Sigmoid colon (tissue), 7 donors: ENCODE measurements around the gene KEL. TPM values are rescaled to one million over a fixed set of nuclear protein-coding genes. Genes with fewer than 3 reads are reported as not detected.

Source experiments
- DNase-seq: peaks from one replicate; pipeline ENCODE4 v3.0.0-alpha.2; 2019
- H3K27ac ChIP-seq, 4 donors: fragments of 200-600 bp; sonication (generic); one replicate each; pipeline ENCODE4 v1.5.1; 2016 to 2019; ENCODE audit warnings: mild to moderate bottlenecking in 1 of 4
- H3K27me3 ChIP-seq, 3 donors: fragments of 200-600 bp; sonication (generic); one replicate each; pipeline ENCODE4 v1.5.1; 2019; ENCODE audit warnings: mild to moderate bottlenecking in 1 of 3
- H3K36me3 ChIP-seq, 4 donors: fragments of 200-600 bp; sonication (generic); one replicate each; pipeline ENCODE4 v1.5.1; 2016 to 2019
- H3K4me1 ChIP-seq, 4 donors: fragments of 200-600 bp; sonication (generic); one replicate each; pipeline ENCODE4 v1.5.1; 2017 to 2019
- H3K4me3 ChIP-seq, 4 donors: fragments of 200-600 bp; sonication (generic); one replicate each; pipeline ENCODE4 v1.5.1; 2017 to 2019; ENCODE audit warnings: mild to moderate bottlenecking in 2 of 4, moderate library complexity in 1 of 4
- H3K9me3 ChIP-seq, 4 donors: fragments of 200-600 bp in 3 of 4; sonication (generic) in 3 of 4; one replicate each; pipeline versions ENCODE4 v1.5.1 to v1.6.1; 2013 to 2019
- EP300 ChIP-seq, 4 donors: sonication (generic); formaldehyde crosslinking; IDR thresholded peaks; one replicate each; pipeline ENCODE4 v1.6.1; 2017; ENCODE audit warnings: antibody characterized with exemption in 4 of 4
- POLR2A ChIP-seq, 2 donors: fragments of 450-650 bp; IDR thresholded peaks; one replicate each; pipeline ENCODE4 v1.6.1; 2016; ENCODE audit warnings: antibody characterized with exemption in 2 of 2, mild to moderate bottlenecking in 2 of 2, moderate library complexity in 2 of 2
- POLR2AphosphoS5 ChIP-seq, 4 donors: sonication (generic); formaldehyde crosslinking; IDR thresholded peaks; one replicate each; pipeline ENCODE4 v1.6.1; 2017; ENCODE audit warnings: antibody characterized with exemption in 4 of 4
- WGBS, 2 donors: extraction: QIAGEN DNeasy Blood & Tissue Kit; methylation state at CpG; one replicate each; pipeline ENCODE4 v1.1.7; 2013; 5-methylcytosine and 5-hydroxymethylcytosine counted together
- intact Hi-C: fragments of 100-400 bp; cut with DNase I; formaldehyde crosslinking; loops from one replicate; pipeline ENCODE4 v1.15.1; 2023
- polyA plus RNA-seq, 3 donors: library from polyadenylated mRNA; stranded (reverse); fragments of 200-250 nt; gene quantifications; one replicate each; pipeline ENCODE4 v1.2.3, GENCODE V29; 2013
- total RNA-seq, 4 donors: library from RNA; depleted of rRNA; stranded (reverse); fragments of >200 nt; gene quantifications; one replicate each; pipeline ENCODE4 v1.1.0, GENCODE V29; 2016
- TF ChIP-seq, protein P1 (sequence below), 4 experiments: fragments of 450-650 bp in 3 of 4; fragments of 200-600 bp in 1 of 4; IDR thresholded peaks; one replicate each; pipeline ENCODE4 v1.5.1; 2016 to 2019; ENCODE audit warnings: antibody characterized with exemption in 4 of 4, mild to moderate bottlenecking in 3 of 4, moderate library complexity in 2 of 4
- donor health status: healthy with polysubstance abuse.
- donor health status: Bipolar disorder and iron deficiency.
- donor health status: healthy.

KEL gene
- total and polyA plus RNA-seq, 7 donors: 0.28 to 0.69 TPM; not detected in 5

DNA sequence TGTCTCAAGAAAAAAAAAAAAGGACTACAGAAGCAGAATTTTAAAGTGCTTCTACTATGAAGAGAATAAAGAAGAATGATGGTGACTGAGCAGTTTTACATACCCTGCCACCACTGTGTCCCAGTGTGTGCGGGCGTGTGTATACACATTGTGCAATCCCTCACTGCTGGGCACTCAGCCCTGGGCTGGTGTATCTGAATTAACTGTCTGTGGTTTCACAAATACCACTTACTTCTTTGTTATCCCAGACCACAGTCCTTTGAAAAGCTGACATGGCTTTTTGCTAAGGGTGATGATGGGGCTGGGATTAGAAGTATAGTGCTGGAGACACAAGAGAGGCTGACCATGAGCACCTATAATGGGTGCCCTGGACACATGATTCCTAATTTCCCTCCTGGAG, 55.5 kb downstream of the KEL start:
- Histone ChIP-seq H3K36me3 (no peaks in the 10 kb centered on the region), H3K4me3 (no peak overlapping the region), H3K4me1 (no peaks in the 10 kb centered on the region), H3K9me3 (no peaks in the 10 kb centered on the region), H3K27me3 (no peaks in the 10 kb centered on the region), H3K27ac (no peak overlapping the region)
- no peak for DNase-seq
- TF ChIP-seq POLR2A (IDR thresholded peaks at IDR 0.05) (no peak), EP300 (IDR thresholded peaks at IDR 0.05) (no peak), POLR2AphosphoS5 (IDR thresholded peaks at IDR 0.05) (no peak)
- TF ChIP-seq, protein P1, sequence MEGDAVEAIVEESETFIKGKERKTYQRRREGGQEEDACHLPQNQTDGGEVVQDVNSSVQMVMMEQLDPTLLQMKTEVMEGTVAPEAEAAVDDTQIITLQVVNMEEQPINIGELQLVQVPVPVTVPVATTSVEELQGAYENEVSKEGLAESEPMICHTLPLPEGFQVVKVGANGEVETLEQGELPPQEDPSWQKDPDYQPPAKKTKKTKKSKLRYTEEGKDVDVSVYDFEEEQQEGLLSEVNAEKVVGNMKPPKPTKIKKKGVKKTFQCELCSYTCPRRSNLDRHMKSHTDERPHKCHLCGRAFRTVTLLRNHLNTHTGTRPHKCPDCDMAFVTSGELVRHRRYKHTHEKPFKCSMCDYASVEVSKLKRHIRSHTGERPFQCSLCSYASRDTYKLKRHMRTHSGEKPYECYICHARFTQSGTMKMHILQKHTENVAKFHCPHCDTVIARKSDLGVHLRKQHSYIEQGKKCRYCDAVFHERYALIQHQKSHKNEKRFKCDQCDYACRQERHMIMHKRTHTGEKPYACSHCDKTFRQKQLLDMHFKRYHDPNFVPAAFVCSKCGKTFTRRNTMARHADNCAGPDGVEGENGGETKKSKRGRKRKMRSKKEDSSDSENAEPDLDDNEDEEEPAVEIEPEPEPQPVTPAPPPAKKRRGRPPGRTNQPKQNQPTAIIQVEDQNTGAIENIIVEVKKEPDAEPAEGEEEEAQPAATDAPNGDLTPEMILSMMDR (IDR thresholded peaks at IDR 0.05): no peak
- WGBS, 2 donors: 67 to 96% methylated on average over 2 of the region's 2 CpGs
- intact Hi-C loops: no loop called here

DNA sequence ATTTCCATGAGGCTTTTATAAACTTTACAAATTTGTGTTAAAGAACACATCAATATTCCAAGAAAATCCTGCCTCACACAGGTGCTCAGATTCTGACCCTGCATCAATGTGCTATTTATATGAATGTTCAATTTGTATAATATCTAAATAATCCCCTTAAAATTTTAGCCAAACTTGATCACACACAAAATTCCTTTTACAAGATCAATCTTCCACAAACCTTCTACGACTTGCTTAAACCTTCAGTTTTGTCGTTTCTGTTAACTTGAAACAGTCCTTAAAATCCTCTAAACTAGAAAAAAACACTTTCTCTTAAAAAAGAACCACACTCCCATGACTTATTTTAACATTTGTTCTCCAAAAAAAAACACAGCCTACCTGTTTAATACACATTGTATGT, 56.4 kb downstream of the KEL start:
- no peak for DNase-seq
- 86% methylated on average over 2 of the region's 2 CpGs for WGBS, 2 donors
- Histone ChIP-seq H3K4me3 (no peak overlapping the region), H3K36me3 (no peaks in the 10 kb centered on the region), H3K9me3 (no peaks in the 10 kb centered on the region), H3K4me1 (no peaks in the 10 kb centered on the region), H3K27me3 (no peaks in the 10 kb centered on the region), H3K27ac (no peak overlapping the region)
- intact Hi-C loops: no loop called here
- TF ChIP-seq POLR2AphosphoS5 (IDR thresholded peaks at IDR 0.05) (no peak), EP300 (IDR thresholded peaks at IDR 0.05) (no peak), POLR2A (IDR thresholded peaks at IDR 0.05) (no peak)
- TF ChIP-seq, protein P1 (IDR thresholded peaks at IDR 0.05): no peak

- Histone ChIP-seq H3K9me3 (no peaks in the 10 kb centered on the region), H3K27ac (no peak overlapping the region), H3K4me3 (no peak overlapping the region), H3K27me3 (no peaks in the 10 kb centered on the region), H3K4me1 (no peaks in the 10 kb centered on the region), H3K36me3 (no peaks in the 10 kb centered on the region)
- intact Hi-C loops: no loop called here
- no peak for DNase-seq
- TF ChIP-seq POLR2AphosphoS5 (IDR thresholded peaks at IDR 0.05): no peak
- TF ChIP-seq, protein P1 (IDR thresholded peaks at IDR 0.05): no peak
- no peak for TF ChIP-seq EP300 (IDR thresholded peaks at IDR 0.05)
- TF ChIP-seq POLR2A (IDR thresholded peaks at IDR 0.05): no peak
Observed at GRCh38 chr7:142904128-142904527, 58.0 kb downstream of the KEL start.

GRCh38 chr7:142901426-142902259, 60.5 kb downstream of the KEL start:
- H3K9me3 ChIP-seq: no peaks in the 10 kb centered on the region
- no peak for TF ChIP-seq EP300 (IDR thresholded peaks at IDR 0.05)
- H3K27ac ChIP-seq: no peak overlapping the region
- H3K4me3 ChIP-seq: no peak overlapping the region
- H3K36me3 ChIP-seq: no peaks in the 10 kb centered on the region
- intact Hi-C loops: no loop called here
- H3K27me3 ChIP-seq: no peaks in the 10 kb centered on the region
- DNase-seq: no peak
- 82 to 86% methylated on average over 15 of the region's 15 CpGs for WGBS, 2 donors
- no peaks in the 10 kb centered on the region for H3K4me1 ChIP-seq

DNA sequence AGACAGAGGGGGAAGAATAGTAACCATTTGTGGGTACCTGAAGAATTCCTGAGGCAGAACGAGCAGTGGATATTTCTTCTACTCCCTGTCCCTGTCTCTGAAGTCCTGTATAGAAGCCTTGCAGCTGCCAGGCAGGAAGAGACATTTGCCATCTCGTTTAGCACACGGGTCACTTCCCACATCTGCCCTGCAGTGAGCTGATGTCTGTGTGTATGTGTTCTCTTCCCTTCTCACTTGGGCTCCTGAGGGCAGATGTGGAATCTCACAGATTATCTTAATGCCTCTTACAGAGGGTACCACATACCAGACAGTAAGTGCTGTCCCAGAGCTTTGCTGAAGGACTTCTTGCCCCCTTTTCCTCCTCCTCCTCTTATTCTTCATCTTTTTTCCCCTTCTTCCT, 62.5 kb downstream of the KEL start:
- WGBS, 2 donors: 37 to 54% methylated on average over 3 of the region's 3 CpGs
- intact Hi-C loops: no loop called here
- no peak overlapping the region for H3K27ac ChIP-seq
- H3K4me3 ChIP-seq: no peak overlapping the region
- no peaks in the 10 kb centered on the region for H3K4me1 ChIP-seq
- no peaks in the 10 kb centered on the region for H3K9me3 ChIP-seq
- no peaks in the 10 kb centered on the region for H3K27me3 ChIP-seq
- no peak for DNase-seq
- TF ChIP-seq POLR2AphosphoS5 (IDR thresholded peaks at IDR 0.05): no peak
- TF ChIP-seq, protein P1 (IDR thresholded peaks at IDR 0.05): no peak
- no peak for TF ChIP-seq EP300 (IDR thresholded peaks at IDR 0.05)
- no peak for TF ChIP-seq POLR2A (IDR thresholded peaks at IDR 0.05)
- no peaks in the 10 kb centered on the region for H3K36me3 ChIP-seq
